Fibroblast of skin of back (primary cell): ENCODE data around the gene LDLRAD4.

ENCODE experiments used
- DNase-seq: peaks from one replicate; pipeline ENCODE4 v3.0.0-alpha.2; 2013

Gene LDLRAD4

DNA sequence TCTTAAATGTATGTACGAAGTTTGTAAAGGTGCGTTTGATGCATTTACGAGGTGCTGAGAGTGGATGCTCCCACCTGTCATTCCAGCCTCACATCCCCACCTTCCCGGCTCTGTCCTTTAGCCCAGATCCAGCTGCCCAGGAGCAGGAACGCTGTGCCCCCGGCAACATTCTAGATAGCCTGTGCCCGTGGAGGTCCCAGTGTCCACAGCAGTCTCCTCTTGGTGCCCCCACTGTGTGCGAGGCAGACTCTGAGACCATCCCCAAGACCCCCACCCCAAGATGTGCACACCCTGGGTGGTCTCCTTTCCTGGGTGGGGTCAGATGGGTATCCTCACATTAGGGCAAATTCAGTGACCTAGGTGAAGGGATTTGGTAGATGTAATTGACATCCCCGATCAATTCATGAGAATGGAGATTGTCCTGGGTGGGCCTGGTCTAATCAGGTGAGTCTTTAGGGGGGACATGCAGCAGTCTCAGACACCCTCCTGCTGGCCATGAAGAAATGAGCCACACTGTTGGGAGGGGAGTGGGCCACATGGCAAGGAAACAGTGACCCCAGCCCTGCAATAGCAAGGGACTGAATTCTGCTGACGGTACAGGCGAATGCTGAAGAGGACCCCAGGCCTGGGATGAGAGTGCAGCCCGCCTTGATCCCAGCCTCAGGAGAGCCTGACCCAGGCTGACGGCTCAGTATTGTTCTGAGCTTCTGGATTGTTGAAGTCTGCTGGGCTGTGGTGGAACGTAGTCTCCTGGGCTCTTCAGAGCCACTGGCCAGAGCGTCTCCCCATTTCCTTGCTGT, 304.5 kb downstream of the LDLRAD4 start:
- DNase-seq: no peak

DNA sequence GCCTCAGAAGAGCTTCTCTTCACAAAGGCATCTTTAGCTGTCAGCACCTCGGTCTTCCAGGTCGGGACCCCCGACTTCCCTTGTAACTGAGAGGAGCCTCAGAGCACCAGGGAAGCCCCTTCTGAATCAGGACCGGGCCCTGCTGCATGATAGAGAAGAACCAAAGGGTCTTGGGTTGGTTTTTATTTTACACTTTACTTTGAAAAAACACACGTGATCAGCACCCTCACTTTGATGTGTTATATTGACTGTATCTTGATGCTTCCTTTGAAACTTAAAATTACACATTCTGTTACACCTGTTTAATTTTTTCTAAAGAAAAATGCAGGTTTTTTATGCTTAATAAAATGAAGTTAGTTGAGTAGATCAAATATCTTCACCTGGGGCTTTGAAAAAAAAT, 305.5 kb downstream of the LDLRAD4 start:
- DNase-seq: no peak

DNA sequence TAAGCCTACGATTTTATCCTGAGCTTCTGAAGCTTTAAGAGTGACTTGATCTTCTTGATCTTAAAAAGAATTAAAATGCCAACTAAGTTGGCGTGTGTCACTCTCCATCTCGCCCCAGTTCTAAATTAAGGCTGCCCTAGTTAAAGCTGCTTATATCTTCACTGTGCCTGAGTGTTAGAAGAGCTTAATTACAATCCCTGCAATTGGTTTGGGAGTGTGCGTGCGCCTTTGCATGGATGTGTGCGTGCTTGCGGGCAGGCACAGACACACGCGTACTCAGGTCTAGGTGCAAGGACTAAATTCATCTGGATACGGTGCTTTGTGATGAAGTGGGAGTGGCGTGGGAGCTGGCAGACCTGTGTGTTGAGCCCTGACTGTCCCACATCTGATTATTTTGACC, 306.3 kb downstream of the LDLRAD4 start:
- DNase-seq: no peak

DNA sequence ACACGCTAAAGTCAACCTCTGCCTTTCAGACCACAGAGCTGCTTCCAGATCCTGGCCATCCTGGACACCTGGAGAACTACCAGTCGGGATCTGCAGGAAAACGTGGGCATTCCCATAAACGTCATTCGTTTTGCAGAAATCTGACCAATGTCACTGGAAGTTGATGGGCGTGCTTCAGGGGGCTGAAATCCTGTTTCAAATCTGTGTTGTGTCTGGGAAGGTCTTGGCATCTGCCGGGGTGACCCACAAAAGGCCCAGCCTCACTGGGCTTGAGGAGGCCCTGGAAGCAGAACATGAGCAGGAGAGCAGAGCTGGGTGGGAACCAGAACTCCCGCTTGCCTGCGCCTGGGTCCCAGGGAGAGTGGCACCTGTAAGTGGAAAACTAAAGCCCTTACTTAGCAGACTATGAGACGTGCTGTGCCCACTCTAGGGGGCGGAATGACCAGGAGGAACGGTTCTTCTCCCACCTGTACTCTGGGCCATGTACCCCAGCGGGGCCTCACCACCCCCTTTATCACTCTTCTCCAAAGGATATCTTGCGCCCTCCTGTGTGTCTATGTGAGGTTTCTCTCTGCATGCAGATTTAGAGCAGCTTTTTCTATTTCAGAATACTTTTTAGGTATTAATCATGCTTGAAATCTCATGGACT, 306.9 kb downstream of the LDLRAD4 start:
- no peak for DNase-seq

DNA sequence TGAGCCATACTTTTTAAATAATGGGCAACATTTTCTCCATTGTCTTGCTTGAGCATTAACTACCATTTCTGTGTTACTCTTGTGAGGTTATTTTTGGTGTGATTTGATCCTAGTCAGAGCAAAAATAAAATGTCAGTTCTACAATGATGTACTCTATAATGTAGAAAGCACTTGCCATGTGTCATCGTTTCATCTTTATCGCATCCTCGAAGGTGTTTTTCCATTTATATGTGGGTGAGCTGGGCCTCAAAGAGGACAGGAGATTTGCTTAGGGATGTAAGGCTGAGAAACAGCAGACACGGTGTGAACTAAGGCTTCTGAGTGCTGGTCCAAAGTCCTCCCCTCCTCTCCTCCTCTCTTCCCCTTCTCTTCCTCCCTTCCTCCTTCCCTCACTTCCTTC, 308.0 kb downstream of the LDLRAD4 start:
- no peak for DNase-seq

DNA sequence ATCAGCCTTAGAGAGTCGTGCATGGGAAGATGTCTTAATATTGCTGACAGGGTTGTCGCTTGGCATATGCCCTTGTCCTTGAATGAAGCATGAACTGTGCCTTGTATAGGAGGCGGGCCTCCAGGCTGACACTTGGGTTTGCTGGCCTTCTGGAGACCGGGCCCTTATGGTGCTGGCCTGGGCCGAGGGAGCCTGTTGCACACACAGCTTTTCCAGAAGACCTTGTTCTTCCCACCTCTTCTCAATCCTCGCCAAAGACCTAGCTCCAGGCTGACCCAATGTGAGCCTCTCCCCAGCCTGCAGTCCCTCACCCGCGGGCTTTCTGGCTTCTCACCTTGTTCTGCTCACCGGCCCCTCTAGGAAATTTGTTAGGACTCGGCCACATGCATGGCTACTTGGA, 308.7 kb downstream of the LDLRAD4 start:
- no peak for DNase-seq

DNA sequence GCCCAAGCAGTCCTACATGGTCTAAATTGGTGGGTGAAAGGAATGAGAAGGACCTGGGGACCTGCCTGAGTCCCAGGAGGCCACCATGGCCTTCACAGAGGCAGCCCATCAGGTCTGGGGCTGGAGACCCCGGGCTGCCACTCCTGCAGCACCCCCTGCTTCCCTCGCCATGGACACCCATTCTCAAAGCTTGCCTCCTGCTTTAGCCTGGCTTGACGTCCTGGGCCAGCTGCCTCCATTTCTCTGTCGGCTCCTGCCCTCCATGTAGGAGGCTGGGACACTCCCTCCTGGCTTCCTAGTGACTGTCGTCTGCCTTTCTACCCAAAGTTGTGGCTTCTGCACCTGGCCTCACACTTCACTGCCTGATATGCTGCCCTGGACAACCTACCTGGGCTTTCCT, 309.2 kb downstream of the LDLRAD4 start:
- DNase-seq: no peak

DNA sequence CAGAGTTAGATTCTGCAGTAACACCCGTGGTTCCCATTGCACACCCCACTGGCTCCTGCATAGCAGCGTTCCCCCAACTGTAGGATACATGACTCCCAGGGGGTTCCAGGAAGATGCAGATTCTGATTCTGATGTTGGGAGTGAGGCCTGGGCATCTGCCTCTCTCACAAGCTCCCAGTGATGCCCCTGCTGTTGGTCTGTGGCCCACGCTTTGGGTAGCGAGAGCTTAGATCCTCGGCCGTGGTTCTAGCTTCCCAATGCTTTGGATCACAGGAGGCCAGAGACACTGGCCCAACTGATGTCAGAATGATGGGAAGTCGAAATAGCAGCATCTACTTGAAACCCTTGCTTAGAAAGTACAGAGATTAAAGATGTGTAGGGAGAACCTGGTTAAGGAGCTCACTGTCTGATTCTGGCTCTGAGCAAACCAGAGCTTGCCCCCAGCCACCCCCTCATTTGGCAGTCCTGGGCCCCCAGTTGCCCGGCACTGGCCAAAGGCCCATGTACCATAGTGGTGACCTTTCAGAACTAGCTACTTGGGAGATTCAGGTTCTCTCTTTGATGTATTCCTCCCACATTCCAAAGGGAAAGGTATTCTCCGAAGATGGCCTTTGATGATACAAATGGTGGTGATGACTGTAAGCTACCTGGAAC, 310.3 kb downstream of the LDLRAD4 start:
- no peak for DNase-seq

DNA sequence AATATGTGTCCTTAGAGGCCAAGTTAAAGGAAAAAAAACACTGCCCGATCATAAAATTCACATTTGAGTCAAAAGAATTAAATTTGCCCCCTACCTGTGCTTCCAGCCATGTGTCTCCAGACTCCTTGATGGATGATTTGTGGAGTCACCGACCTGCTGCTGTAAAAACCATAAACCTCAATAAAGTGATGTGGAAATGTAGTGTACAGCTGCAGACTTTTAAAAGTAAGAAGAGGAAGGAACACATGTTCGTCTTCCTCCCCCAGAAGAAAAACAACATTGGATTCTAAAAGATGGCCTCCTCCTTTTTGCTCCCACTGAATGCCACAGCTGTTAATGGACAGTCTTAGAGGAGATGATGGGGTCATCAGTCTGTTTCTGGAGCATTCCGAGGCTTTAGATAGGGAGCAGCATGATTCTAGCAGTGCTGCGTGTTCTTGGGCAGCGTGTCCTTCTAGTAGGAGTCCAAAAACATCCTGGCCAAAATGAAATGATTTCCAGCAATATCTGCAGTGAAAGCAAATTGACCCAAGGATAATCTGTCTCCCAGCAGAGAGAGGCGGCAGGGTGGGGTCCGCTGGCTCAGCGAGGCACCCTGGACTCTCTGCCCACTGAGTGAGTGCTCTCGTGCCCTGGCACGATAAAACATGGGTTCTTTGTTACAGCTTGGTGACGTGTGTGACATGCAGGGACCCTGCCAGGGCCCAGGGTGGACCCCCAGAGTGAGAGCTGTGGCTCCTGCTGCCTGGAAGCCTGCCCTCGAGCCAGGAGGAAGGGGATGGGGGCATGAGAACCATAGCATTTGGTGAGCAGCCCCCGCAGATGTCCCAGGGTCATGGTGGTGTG, 311.7 kb downstream of the LDLRAD4 start:
- no peak for DNase-seq

DNA sequence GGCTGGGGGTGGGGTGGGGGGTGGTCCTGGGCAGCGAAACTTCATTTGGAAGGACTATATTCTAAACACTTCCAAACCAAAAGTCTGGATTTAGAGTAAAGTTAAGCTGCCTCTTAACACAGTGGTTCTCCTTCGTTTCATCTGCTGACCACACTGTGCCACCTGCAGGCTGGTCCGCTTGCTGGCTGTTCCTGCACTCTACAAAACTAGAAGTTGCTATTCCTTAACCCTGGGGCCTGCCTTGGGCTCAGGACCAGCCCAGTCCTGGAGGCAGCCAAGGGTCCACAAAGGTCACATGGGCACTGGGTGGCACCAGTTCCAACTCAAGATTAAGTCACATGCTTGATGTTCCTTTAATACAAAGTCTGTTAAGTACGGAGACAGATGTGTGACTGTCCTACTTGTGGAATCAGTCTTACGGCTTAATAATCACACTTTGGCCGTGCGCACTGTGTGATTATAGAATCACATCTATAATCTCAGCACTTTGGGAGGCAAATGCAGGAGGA, 312.4 kb downstream of the LDLRAD4 start:
- peak; percentile 47 for DNase-seq

DNA sequence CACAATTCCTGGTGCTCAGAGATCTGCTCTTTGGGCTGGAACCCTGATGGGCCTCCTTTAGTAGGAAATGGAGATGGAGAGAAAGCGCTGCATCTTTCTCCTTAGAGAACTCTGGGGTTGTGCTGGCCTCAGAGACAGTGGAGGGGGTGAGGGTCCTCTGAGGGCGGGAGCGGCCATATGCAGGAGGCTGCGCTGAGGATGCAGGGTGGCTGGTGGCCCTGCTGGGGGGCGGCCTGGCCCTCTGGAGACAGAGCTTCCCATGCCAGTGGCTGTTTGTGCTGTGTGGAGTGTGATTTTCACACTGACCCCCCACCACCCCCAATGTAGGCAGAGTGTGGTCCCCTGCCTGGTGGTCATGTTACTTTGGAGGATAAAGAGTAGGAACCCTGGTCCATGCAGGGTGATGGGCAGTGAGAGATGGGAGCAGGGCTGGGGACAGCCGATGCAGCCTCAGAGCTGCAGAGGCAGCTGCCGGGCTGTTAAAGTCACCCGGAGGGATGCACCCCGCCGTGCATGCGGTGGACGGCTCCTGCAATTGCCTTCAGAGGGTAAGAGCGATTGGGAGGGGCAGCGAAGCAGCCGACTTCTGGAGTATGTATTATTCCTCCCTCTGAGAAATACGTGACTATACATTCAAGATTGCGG, 313.2 kb downstream of the LDLRAD4 start:
- no peak for DNase-seq

DNA sequence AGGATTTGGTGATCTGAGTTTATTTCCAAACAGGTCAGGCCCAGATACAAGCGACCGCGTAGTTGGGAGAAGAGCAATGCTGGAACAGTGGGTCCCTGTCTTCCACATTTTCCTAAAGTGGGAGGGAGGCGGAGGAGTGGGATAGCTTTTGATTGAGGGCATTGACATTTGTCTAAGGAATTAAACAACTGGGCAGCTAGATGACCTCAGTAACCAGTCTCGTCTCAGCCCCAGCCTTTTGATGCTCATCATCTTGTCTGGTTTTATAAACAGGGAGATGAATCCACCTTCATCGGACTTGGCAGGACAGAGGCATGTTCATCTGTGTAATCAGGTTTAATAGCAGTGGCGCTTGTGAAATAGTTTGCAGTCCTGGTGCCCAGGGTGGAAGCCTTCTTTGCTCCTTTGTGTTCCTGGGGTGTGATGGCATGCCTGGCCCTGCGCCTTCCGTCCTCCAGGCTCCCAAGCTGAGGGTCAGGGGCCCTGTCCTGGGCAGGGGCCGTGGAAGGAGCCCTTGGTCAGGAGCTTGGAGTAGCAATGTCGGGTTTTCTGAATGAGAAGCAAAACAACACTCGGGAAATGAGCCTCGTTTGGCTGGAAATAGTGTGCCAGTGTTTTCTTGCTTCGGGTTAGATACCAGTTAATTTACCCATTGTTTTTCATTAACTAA, 314.0 kb downstream of the LDLRAD4 start:
- no peak for DNase-seq

DNA sequence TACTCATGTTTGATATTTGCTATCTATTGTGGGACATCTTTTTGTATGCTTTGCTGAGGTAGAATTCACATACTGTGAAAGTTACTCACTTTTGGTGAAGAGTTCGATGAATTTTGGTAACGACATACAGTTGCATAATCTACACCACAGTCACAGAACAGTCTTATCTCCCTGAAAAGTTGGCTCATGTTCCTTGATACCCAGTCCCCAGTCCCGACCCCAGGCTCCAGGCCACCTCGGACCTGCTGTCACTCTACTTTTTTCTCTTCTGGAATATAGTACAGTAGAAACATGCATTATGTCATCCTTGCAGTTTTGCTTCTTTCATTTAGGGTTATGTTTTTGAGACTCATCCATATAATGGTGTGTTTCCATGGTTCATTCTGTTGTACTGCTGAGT, 316.1 kb downstream of the LDLRAD4 start:
- DNase-seq: no peak

DNA sequence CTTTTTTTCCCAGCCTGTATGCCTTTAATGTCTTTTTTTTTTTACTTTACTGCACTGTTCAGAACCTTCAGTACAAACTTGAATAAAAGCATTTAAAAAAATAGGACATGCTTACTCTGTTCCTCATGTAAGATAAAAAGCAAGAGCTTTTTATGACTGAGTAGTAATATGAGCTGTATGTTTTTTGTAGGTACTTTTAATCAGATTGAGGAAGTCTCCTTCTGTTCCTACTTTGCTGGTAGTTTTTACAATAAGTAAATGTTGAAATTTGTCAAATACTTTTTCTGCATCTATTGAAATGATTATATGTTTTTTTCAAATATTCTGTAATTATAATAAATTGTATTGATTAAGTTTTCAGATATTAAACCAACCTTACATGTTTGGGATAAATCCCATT, 318.0 kb downstream of the LDLRAD4 start:
- DNase-seq: no peak

DNA sequence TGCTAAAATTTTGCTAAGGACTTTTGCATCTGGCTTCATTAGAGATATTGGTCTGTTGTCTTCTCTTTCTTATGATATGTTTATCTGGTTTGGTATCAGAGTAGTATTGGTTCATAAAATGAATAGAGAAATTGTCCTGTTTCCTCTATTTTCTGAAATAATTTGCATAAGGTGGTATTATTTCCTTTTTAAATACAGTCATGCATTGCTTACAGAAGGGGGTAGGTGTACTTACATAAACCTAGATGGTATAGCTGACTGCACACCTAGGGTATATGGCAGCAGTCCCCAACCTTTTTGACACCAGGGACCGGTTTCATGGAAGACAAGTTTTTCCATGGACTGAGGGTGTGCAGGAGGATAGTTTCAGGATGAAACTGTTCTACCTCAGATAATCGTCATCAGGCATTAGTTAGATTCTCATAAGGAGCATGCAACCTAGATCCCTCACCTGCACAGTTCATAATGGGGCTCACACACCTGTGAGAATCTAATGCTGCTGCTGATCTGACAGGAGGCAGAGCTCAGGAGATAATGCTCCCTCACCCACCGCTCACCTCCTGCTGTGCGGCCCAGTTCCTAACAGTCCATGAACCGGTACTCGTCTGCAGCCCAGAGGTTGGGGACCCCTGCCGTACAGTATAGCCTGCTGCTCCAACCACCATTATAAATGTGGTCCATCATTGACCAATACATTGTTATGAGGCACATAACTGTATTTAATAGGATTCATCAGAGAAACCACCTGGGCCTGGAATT, 318.6 kb downstream of the LDLRAD4 start:
- DNase-seq: no peak

DNA sequence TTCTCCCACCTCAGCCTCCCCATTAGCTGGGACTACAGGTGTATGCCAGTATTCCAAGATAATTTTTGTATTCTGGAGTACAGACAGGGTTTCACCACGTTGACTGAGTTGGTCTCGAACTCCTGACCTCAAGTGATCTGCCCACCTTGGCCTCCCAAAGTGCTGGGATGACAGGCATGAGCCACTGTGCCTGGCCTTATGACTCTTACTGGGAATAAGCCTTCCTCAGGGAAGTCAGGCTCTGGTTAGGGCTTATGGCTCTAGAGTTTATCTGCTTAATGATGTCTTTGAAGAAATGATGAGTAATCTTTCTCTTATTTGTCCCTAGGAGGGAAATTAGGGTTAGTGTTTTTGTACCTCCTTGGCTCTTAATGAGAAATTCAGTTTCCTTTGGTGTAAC, 320.1 kb downstream of the LDLRAD4 start:
- no peak for DNase-seq

DNA sequence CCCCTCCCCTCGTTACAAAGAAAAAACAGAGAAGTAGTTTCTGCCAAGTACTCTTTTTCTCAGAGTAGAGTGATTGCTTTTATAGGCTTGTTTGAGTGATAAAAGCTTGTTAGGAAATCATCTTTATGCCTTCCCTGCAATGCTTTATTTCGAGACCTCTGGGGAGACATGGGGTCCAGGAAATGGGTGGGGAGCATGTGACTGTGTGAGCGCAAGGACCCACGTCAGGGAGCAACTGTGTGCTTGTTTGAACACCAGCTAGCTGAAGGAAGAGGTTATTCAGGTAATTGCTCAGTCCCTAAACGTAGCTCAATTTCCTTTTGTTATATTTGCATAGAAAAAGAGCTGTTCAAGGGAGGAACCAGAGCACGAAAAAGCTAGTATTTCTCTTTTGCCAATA, 320.5 kb downstream of the LDLRAD4 start:
- no peak for DNase-seq

DNA sequence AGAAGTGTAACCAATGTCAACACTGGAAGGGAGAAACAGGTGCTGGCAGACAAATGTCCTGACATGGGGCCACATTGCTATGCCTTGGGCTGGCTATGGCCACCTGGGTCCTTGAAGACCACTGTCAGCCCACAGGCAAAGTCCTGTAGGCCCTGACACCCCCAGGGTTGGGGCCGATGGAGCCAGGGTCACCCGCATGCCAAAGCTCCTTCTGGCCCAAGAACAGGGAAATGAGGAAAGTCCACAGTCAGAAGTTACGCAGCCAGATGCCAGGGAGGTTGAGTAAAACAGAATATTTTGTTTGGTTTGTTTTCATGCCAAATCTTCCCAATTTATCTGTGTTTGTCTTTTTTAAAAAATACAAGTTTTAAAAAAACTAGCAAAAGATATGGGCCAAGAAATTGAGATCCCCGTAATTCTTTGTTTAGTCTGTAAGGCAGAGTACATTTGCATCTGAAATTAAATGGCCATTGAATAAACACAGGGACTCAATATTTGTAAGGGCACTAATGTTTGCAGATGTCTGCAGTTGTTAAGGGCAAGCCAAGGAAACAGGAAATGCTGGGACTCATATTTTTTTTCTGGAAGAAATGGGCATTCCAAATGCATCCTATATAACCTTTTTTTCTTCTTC, 321.4 kb downstream of the LDLRAD4 start:
- DNase-seq: no peak

DNA sequence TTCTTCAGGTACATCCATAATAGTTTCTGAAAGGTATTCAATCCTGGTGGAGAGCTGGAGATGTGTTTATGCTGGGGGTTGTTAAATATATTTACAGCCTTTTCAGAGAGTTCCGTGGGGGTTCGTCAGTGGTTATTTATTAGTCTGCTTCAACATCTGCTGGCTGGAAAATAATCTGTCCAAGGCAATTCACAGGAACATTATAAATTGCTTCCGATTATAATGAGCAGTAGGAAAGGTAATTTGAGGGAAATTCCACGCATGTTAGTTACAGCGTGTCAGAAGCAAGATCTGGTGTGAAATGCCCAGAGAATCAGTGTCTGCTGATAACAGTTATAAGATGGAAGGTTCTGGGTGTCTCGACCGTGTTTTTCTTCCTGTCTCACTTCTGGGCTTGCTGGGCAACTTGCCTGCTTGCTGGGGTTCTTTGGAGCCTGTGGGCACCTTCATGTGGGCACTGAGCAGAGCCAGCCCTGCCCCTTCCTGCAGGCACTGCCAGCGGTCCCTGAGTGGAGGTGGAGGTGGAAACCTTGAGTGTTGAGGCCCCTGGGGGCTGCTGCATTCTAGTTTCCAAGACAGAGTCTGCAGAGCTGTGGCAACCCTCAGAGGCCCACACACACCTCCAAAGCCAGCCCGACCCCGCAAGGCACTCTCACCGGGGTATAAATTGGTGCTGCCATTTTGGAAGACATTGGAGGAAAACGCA, 322.1 kb downstream of the LDLRAD4 start:
- no peak for DNase-seq
